ENCODE results near the gene TKT. TPM values are rescaled to one million over a fixed set of nuclear protein-coding genes. Genes with fewer than 3 reads are reported as not detected.

Gene TKT
- polyA plus RNA-seq, 2 of the 4 experiments (the other 2 are of a cell fraction): 628 to 1,457 TPM

DNA sequence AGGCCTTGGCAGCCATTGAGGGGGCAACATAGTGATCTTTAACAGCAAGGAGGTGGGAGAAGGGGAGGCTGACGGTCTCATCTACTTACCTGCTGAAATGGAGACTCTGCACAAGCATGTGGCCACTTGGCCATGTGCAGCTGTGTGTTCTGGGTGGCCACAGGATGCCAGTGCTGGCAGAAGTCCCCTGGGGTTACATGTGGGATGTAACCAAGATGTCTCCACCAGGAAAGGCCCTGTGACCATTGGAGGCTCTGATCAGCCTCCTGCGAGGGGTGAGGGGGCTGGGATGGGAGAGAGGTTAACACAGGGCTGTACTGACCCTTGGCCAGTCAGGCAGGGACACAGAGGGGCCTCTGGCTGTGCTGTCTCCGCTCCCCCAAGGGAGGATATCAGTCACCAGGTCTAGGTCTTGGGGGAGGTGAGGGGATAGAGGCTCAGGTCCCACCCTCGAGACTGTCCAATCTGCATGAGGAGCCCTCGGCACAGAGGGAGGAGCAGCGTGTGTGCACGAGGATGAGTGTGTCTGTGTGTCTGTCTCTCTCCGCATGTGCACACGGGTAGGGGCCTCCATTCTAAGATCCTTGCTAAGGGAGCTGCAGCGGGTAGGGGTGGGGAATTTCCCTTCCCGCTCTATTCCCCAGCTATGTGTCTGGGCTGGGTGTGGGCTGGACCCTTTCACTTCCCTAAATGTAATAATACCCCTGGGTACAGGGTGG is 75.4 kb downstream of the TKT start:
- TF ChIP-seq JUN (IDR thresholded peaks at IDR 0.05): no peak
- TF ChIP-seq ELK1 (IDR thresholded peaks at IDR 0.05; ENCODE audit: low read depth, low read length): no peak
- TF ChIP-seq HES2 (IDR thresholded peaks at IDR 0.05): no peak
- TF ChIP-seq FOXS1 (CRISPR knock-in tag; IDR thresholded peaks at IDR 0.05): no peak
- TF ChIP-seq, protein P1, sequence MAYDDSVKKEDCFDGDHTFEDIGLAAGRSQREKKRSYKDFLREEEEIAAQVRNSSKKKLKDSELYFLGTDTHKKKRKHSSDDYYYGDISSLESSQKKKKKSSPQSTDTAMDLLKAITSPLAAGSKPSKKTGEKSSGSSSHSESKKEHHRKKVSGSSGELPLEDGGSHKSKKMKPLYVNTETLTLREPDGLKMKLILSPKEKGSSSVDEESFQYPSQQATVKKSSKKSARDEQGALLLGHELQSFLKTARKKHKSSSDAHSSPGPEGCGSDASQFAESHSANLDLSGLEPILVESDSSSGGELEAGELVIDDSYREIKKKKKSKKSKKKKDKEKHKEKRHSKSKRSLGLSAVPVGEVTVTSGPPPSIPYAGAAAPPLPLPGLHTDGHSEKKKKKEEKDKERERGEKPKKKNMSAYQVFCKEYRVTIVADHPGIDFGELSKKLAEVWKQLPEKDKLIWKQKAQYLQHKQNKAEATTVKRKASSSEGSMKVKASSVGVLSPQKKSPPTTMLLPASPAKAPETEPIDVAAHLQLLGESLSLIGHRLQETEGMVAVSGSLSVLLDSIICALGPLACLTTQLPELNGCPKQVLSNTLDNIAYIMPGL (CRISPR knock-in tag; IDR thresholded peaks at IDR 0.05; ENCODE audit: borderline replicate concordance): no peak
- no peak for TF ChIP-seq JUNB (IDR thresholded peaks at IDR 0.05)
- no peak for TF ChIP-seq REST (IDR thresholded peaks at IDR 0.05)
- no peak for TF ChIP-seq POLR2AphosphoS2 (conservative IDR thresholded peaks at IDR 0.05; ENCODE audit: low read length)
- no peak for TF ChIP-seq BCL3 (IDR thresholded peaks at IDR 0.05)
- no peak for TF ChIP-seq ZFP36 (IDR thresholded peaks at IDR 0.05; ENCODE audit: borderline replicate concordance, partially characterized antibody)
- no peak for TF ChIP-seq EHF (CRISPR knock-in tag; IDR thresholded peaks at IDR 0.05)
- no peak for TF ChIP-seq BHLHE40 (IDR thresholded peaks at IDR 0.05; ENCODE audit: low read depth, low read length)
- no peak for TF ChIP-seq CHD4 (IDR thresholded peaks at IDR 0.05; ENCODE audit: borderline replicate concordance)
- no peak for TF ChIP-seq ZNF302 (CRISPR knock-in tag; IDR thresholded peaks at IDR 0.05)
- TF ChIP-seq KDM1A (IDR thresholded peaks at IDR 0.05; ENCODE audit: low read depth): no peak
- no peak for TF ChIP-seq FOSL2 (IDR thresholded peaks at IDR 0.05)
- no peak for TF ChIP-seq FOSL2 (CRISPR knock-in tag; IDR thresholded peaks at IDR 0.05)
- no peak for TF ChIP-seq KDM5A (IDR thresholded peaks at IDR 0.05)
- TF ChIP-seq NFE2L2 (conservative IDR thresholded peaks at IDR 0.05; ENCODE audit: low read length): no peak
- no peak for TF ChIP-seq CBX8 (IDR thresholded peaks at IDR 0.05)
- no peak for TF ChIP-seq ESRRA (IDR thresholded peaks at IDR 0.05; ENCODE audit: borderline replicate concordance, low read length)
- H3K27ac ChIP-seq: no peak overlapping the region
- ATAC-seq (no peak; a peak in 1 of 6 replicates), DNase-seq (ENCODE audit: low read depth in 1 of 2, low spot score in 1 of 2) (no peak), FAIRE-seq (no peak)
- H3K4me1 ChIP-seq: no peaks in the 10 kb centered on the region
- no peak overlapping the region for H3K4me3 ChIP-seq
- ChIA-PET CTCF (interaction anchor here (1.5 kb wide), 1 partner anchor 46 kb away, joined by 5 read pairs; no protein-coding TSS in a partner anchor), POLR2A (no interaction called here)
- H3K9me3 ChIP-seq: no peaks in the 10 kb centered on the region
- no peak overlapping the region for H3K4me2 ChIP-seq
- WGBS (ENCODE audit: missing lambda C conversion rate): 84% methylated on average over 8 of the region's 11 CpGs

Measured in A549 (cell line).